Right renal cortex interstitium (tissue), 3 donors: ENCODE data around the gene FTSJ3. TPM values are rescaled to one million over a fixed set of nuclear protein-coding genes. Genes with fewer than 3 reads are reported as not detected.

ENCODE experiments used
- DNase-seq, 3 donors: peaks; one replicate each; pipeline ENCODE4 v3.0.0-alpha.2; 2013; ENCODE audit warnings: low read depth in 3 of 3, low spot score in 2 of 3
- polyA plus RNA-seq, 3 donors: library from polyadenylated mRNA; unstranded; fragments of 120-200 nt; gene quantifications; one replicate each; pipeline ENCODE4 v1.2.1, GENCODE V29; 2013; ENCODE audit not compliant: insufficient read length in 3 of 3

Gene FTSJ3
- polyA plus RNA-seq, 3 donors, result 53.1 to 76.9 (median 69.5) TPM

GRCh38 chr17:63830904-63831491, 3.5 kb upstream of the FTSJ3 start:
- DNase-seq, result no peak

- no peak for DNase-seq
These were observed 2.8 kb upstream of the FTSJ3 start for GRCh38 chr17:63830278-63830677.

GRCh38 chr17:63828936-63829335, 1.5 kb upstream of the FTSJ3 start:
- DNase-seq, result no peak

GRCh38 chr17:63827801-63828221, 348 bp upstream of the FTSJ3 start:
- DNase-seq, result no peak

- no peak for DNase-seq
These were observed 928 bp downstream of the FTSJ3 start for GRCh38 chr17:63826468-63827001.

- DNase-seq, result no peak
These were observed 3.1 kb downstream of the FTSJ3 start for GRCh38 chr17:63824362-63824761.

- DNase-seq, result no peak
These were observed 3.7 kb downstream of the FTSJ3 start for GRCh38 chr17:63823659-63824331.

- no peak for DNase-seq
These were observed 4.9 kb downstream of the FTSJ3 start for GRCh38 chr17:63822537-63822936.

- DNase-seq, result no peak
These were observed 5.7 kb downstream of the FTSJ3 start for GRCh38 chr17:63821804-63822203.

- no peak for DNase-seq
These were observed 6.4 kb downstream of the FTSJ3 start for GRCh38 chr17:63820963-63821561.

GRCh38 chr17:63819585-63820537, 7.6 kb downstream of the FTSJ3 start:
- no peak for DNase-seq

GRCh38 chr17:63819131-63819530, 8.3 kb downstream of the FTSJ3 start:
- DNase-seq, result no peak

GRCh38 chr17:63817736-63818385, 9.6 kb downstream of the FTSJ3 start:
- no peak for DNase-seq

- DNase-seq, result no peak
These were observed 10.8 kb downstream of the FTSJ3 start for GRCh38 chr17:63816669-63817068.

GRCh38 chr17:63816123-63816522, 11.3 kb downstream of the FTSJ3 start:
- DNase-seq, result no peak

- DNase-seq, result no peak
These were observed 17.5 kb downstream of the FTSJ3 start for GRCh38 chr17:63809970-63810369.

GRCh38 chr17:63805591-63805990, 21.9 kb downstream of the FTSJ3 start:
- no peak for DNase-seq

GRCh38 chr17:63804328-63804727, 23.1 kb downstream of the FTSJ3 start:
- no peak for DNase-seq

GRCh38 chr17:63800783-63801182, 26.7 kb downstream of the FTSJ3 start:
- no peak for DNase-seq

GRCh38 chr17:63798572-63799106, 28.8 kb downstream of the FTSJ3 start:
- DNase-seq, result no peak
